Frontal cortex (tissue), 4 donors: Measurements from ENCODE around the gene ZNF446. TPM values are rescaled to one million over a fixed set of nuclear protein-coding genes. Genes with fewer than 3 reads are reported as not detected.
A peak's percentile ranks its signal among the peaks of the same experiment; 100 is the strongest.
"Not testable (repeated sequence)": the region's sequence is repeated elsewhere in the genome, so short reads cannot be mapped to it uniquely, and the experiment has no call there.

Experiments used
- DNase-seq, 2 donors: peaks; one replicate each; pipeline ENCODE4 v3.0.0; 2012; ENCODE audit warnings: low spot score in 2 of 2
- FAIRE-seq: peaks from 2 replicates; lab custom pipeline; 2012; peaks lifted over from hg19 to GRCh38; lab: Jason Lieb, UNC
- total RNA-seq: library from RNA; depleted of rRNA; stranded (reverse); fragments of >200 nt; gene quantifications from one replicate; pipeline ENCODE4 v1.2.3, GENCODE V29; 2014
- donor health status: control.
- donor health status: control.
- donor health status: control.

Gene ZNF446
- total RNA-seq, 1 donor from 2014 or later, result 8.6 TPM

DNA sequence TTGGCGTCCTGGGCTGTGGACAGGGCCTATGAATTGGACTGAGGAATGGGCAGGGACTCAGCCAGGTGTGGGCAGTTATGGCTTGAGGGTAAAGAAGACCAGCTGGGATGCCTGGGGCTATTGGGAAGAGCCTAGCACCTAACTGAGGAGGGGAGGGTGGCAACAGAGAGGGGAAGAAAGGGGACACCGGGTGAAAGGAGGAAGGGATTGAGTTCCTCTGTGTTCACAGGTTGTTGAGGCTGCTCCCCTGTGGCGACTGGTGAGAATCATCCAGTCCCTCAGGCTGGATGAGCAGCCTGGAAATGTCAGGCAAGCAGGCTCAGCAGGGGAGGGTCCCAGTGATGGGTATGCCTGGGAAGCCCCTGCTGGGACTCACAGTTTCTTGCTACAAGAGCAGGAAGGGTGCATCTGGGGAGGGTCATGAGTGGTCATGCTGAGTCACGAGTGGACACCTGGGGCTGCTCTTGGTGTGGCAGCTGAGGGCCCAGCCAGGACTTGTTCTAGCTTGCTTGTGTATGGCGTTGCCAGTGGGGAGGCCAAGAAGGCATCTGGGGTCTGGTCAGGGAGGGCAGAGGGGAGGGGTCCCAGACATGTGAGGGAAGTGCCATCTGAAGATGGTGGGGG lies 7.8 kb upstream of the ZNF446 start:
- FAIRE-seq, result no peak
- no peak for DNase-seq

DNA sequence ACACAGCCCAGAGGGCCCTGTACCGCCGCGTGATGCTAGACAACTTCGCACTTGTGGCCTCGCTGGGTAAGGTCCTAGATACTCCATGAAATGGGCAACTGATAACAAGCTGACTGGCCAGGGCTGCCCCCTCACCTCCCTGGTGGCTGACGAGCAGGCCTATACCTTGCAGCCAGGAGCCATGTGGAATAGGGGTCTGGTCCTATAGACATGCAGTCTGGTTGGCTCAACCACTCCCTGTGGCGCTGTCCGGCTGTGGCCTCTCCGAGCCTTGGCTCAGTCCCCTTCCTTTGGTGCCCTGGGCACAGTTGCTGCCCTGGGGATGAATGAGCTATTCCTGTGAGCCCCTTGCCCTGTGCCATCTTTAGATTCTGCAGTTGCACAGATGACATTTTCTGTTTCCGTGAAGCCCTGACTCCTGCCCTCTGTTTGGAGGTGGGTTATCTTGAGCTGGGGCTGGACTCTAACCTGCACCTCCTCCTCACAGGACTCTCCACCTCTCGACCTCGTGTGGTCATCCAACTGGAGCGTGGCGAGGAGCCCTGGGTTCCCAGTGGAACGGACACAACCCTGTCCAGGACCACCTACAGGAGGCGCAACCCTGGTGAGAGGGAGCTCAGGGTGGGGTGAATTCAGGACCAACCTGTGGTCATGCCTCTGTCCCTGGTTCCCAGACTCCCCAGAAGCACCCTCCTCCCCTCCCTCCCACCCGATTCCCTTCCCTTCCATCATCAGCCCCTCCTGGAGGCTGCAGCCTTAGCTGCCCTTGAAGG lies 6.7 kb upstream of the ZNF446 start:
- DNase-seq (no peak), FAIRE-seq (no peak)

- FAIRE-seq, DNase-seq: not testable (repeated sequence)
Observed at GRCh38 chr19:58470837-58471543, 5.2 kb upstream of the ZNF446 start.

GRCh38 chr19:58471736-58472135 lies 4.4 kb upstream of the ZNF446 start:
- FAIRE-seq, result no peak
- DNase-seq, result no peak

DNA sequence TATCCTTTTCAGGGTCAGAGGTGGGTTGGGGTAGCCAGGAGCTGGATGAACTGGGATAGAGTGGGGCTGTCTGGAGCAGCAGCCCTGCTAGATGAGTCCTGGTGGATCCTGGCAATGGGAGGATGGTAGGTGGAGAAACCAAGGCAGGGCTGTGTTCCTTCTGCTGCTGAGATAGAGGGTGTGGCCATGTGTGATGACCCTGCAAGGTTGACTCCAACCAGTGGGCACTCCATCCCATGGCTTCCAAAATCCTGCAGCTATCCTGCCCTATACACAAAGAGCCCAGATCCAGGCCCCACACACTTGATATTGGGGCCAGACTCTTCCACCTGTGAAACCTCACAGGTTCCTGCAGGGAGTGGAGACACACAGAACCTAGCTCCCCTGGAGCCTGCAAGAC lies 2.4 kb upstream of the ZNF446 start:
- FAIRE-seq, result no peak

GRCh38 chr19:58474291-58474996 lies 1.7 kb upstream of the ZNF446 start:
- FAIRE-seq, result no peak
- no peak for DNase-seq

More for the DNA sequence above, 2.4 kb upstream of the ZNF446 start:
- DNase-seq, result no peak

DNA sequence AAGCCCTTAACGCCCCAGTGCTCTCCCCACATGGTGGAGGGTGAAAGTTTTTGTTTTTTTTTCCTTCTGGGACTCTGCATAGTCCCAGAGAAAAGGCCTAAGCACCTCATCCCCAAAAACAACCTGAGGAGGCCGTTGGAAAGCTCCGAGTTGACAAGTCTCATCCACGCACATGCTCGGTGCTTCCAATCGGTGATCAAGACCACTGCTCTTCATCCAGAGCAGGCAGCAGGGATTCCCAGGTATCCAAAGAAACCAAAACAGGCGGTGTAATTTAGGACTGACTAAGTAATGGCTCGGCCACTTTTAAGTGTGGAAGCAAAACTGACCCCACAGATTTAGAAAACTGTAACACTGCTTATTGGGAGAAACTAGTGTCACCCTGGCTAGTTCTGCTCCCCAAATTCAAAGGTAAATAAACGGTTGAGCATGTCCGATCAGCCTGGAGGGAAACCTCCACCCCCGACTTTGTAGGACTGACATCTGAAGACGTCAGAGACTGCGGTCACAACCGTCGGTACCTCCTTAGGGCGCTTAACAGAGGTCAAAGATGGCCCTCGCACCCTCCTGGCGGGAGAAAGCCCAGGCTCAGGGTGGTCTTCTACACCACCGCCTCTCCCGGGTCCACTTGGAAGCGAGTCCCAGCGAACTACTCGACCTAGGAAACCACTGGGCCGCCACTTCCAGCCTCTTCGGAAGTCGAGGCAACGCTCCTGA lies 997 bp upstream of the ZNF446 start:
- DNase-seq (no peak), FAIRE-seq (no peak)

GRCh38 chr19:58476498-58477015 lies 405 bp downstream of the ZNF446 start:
- DNase-seq (peak in 1 of 2 donors; percentile 52), FAIRE-seq (no peak)

DNA sequence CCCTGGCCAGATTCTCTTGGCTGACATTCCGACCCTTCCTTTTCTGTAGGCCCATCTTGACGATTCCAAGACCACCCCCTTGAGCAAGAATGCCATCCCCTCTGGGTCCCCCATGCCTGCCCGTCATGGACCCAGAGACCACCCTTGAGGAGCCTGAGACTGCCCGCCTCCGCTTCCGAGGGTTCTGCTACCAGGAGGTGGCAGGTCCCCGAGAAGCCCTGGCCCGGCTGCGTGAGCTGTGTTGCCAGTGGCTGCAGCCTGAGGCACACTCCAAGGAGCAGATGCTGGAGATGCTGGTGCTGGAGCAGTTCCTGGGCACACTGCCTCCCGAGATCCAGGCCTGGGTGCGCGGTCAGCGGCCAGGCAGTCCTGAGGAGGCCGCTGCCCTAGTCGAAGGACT lies 978 bp downstream of the ZNF446 start:
- DNase-seq, result no peak
- FAIRE-seq, result no peak

GRCh38 chr19:58477871-58478270 lies 1.7 kb downstream of the ZNF446 start:
- FAIRE-seq (no peak), DNase-seq (no peak)

GRCh38 chr19:58479303-58479702 lies 3.2 kb downstream of the ZNF446 start:
- FAIRE-seq (no peak), DNase-seq (no peak)

DNA sequence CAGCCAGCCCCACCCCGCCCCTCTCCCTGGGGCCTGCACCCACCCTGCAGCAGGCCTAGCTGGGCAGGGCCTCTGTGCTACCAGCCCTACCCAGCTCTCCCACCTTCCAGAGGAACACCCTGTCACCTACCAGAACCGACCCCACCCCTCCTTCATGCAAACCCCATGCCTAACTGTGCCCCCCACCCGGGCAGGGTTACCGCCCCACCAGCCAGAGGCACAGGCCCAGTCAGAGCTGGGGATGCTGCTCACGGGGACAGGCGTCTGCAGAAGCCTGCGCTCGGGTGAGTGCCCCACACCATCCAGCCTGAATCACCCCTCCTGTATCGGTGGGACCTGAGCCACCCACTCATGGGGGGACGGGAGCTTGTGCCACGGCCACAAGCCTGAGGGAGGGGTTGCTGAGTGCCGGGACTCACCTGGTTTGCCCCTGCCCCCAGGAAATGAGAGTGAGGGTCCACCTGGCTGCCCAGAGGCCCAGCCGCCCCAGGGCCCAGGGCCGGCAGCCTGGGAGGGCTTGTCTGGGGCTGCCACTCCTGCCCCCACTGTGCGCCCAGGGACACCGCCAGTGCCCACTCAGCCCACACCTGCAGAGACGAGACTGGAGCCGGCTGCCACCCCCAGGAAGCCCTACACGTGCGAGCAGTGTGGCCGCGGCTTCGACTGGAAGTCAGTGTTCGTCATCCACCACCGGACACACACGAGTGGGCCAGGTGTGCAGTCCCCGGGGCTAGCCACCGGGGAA lies 3.8 kb downstream of the ZNF446 start:
- FAIRE-seq (no peak), DNase-seq (no peak)

GRCh38 chr19:58480481-58480830 lies 4.3 kb downstream of the ZNF446 start:
- DNase-seq, result no peak
- no peak for FAIRE-seq

GRCh38 chr19:58480831-58481230 lies 4.7 kb downstream of the ZNF446 start:
- no peak for DNase-seq
- FAIRE-seq, result no peak

GRCh38 chr19:58482372-58482771 lies 6.2 kb downstream of the ZNF446 start:
- FAIRE-seq (no peak), DNase-seq (no peak)

DNA sequence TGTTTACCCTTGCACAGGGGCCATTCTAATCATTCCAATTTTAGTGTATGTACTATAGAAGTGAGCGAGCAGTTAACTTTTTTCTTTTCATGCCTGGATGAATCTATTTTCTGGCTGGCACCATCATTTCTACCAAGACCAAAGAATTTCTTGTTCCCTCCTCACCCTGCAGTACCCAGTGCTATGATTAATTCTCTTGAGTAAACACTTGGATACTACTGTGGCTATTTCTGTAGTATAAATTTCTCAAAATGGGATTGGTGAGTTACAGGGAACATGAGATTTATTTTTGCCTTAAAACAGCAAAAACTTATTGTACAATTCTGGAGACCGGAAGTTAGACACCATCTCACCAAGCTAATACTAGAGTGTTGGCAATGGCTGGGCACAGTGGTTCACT lies 7.6 kb downstream of the ZNF446 start:
- no peak for DNase-seq
- FAIRE-seq, result no peak

- not testable (repeated sequence) for FAIRE-seq, DNase-seq
Observed at GRCh38 chr19:58484349-58484748, 8.2 kb downstream of the ZNF446 start.

DNA sequence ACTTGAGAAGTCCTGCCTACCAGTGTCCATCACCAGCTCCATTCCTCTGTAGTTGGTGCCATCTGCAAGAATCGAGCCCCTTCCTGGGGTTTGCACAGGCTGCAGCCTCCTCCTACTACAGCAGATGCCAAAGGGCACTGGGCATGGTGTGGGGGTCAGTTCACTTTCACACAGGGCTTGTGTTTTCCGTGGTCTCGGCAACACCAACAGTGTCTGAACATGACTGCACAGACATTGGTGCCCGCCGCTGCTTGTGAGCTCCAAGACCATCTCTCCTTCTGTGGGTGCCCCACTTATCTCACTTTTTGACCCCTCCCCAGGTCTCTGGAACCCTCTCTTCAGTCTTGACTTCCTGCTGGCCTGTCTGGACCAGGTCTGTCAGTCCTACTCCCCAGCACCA lies 15.2 kb downstream of the ZNF446 start:
- DNase-seq (no peak), FAIRE-seq (no peak)

- DNase-seq, result no peak
- no peak for FAIRE-seq
Observed at GRCh38 chr19:58492265-58492664, 16.1 kb downstream of the ZNF446 start.
